Astrocyte (in vitro differentiated cells and primary cell): Measurements from ENCODE around the gene DPAGT1.

Experiments used
- CTCF ChIP-seq: IDR thresholded peaks from 2 replicates; pipeline ENCODE4 v1.5.1; 2011; ENCODE audit warnings: low read depth, mild to moderate bottlenecking, inconsistent platforms, low read length, moderate library complexity; ENCODE audit not compliant: insufficient read depth
- EZH2 ChIP-seq: IDR thresholded peaks from 2 replicates; pipeline ENCODE4 v1.6.1; 2012; ENCODE audit warnings: mild to moderate bottlenecking, low read length, inconsistent platforms; ENCODE audit not compliant: insufficient read depth

GRCh38 chr11:119089319-119089718, 12.3 kb downstream of the DPAGT1 start:
- TF ChIP-seq CTCF = no peak
- TF ChIP-seq EZH2 = no peak
